SK-N-MC (cell line): ENCODE results near the gene ABCA8.

Source experiments
- DNase-seq: peaks from one replicate; pipeline ENCODE4 v3.0.0-alpha.2; 2011; ENCODE audit warnings: low read depth, low spot score
- H3K27ac ChIP-seq: fragments of 200-600 bp; sonication (generic); 2 replicates; pipeline ENCODE4 v1.5.1; 2016; ENCODE audit warnings: mixed run types
- H3K36me3 ChIP-seq: fragments of 200-600 bp; sonication (generic); 2 replicates; pipeline ENCODE4 v1.6.1; 2017; ENCODE audit warnings: antibody characterized with exemption, low read length, mixed read lengths; ENCODE audit not compliant: insufficient read depth
- H3K4me3 ChIP-seq: fragments of 200-600 bp; sonication (generic); 2 replicates; pipeline ENCODE4 v1.5.1; 2016
- H3K9ac ChIP-seq: fragments of 200-600 bp; sonication (generic); 2 replicates; pipeline ENCODE4 v1.8.0; 2017; ENCODE audit warnings: mixed run types, mixed read lengths; ENCODE audit not compliant: insufficient read length
- H3K9me3 ChIP-seq: fragments of 200-600 bp; sonication (generic); 2 replicates; pipeline ENCODE4 v1.6.1; 2017; ENCODE audit warnings: low read depth, mild to moderate bottlenecking, antibody characterized with exemption, low read length, moderate library complexity, mixed read lengths
- EZH2 ChIP-seq: fragments of 200-600 bp; sonication (generic); IDR thresholded peaks from one replicate; pipeline ENCODE4 v1.6.1; 2017; ENCODE audit warnings: antibody characterized with exemption
- FOXP2 ChIP-seq: optimal IDR thresholded peaks from 2 replicates; pipeline ENCODE3; 2011; ENCODE audit warnings: mild to moderate bottlenecking, moderate library complexity; ENCODE audit not compliant: insufficient read depth; ENCODE audit errors: extremely low read length, control extremely low read depth
- POLR2AphosphoS5 ChIP-seq: IDR thresholded peaks from 2 replicates; pipeline ENCODE4 v1.6.1; 2012; ENCODE audit warnings: mild to moderate bottlenecking, low read depth, low read length, borderline replicate concordance

ABCA8 gene

GRCh38 chr17:68892658-68893057 lies 62.5 kb downstream of the ABCA8 start:
- no peaks in the 10 kb centered on the region for H3K9me3 ChIP-seq
- H3K27ac ChIP-seq, result no peak overlapping the region
- DNase-seq, result no peak
- no peak for TF ChIP-seq POLR2AphosphoS5
- TF ChIP-seq FOXP2, result no peak
- no peak for TF ChIP-seq EZH2
- H3K4me3 ChIP-seq, result no peak overlapping the region
- H3K9ac ChIP-seq, result no peak overlapping the region
- H3K36me3 ChIP-seq, result no peaks in the 10 kb centered on the region

- Histone ChIP-seq H3K36me3 (no peaks in the 10 kb centered on the region), H3K4me3 (no peak overlapping the region), H3K9ac (no peak overlapping the region), H3K27ac (no peak overlapping the region), H3K9me3 (no peaks in the 10 kb centered on the region)
- no peak for TF ChIP-seq FOXP2
- no peak for TF ChIP-seq EZH2
- no peak for TF ChIP-seq POLR2AphosphoS5
- DNase-seq, result no peak
Observed at GRCh38 chr17:68892193-68892592, 63.0 kb downstream of the ABCA8 start.

GRCh38 chr17:68886401-68886800 lies 68.8 kb downstream of the ABCA8 start:
- no peak for DNase-seq
- TF ChIP-seq POLR2AphosphoS5 (no peak), EZH2 (no peak), FOXP2 (no peak)
- no peak overlapping the region for H3K4me3 ChIP-seq
- H3K9ac ChIP-seq, result no peak overlapping the region
- H3K9me3 ChIP-seq, result no peaks in the 10 kb centered on the region
- H3K36me3 ChIP-seq, result no peaks in the 10 kb centered on the region
- no peak overlapping the region for H3K27ac ChIP-seq

- no peak overlapping the region for H3K27ac ChIP-seq
- TF ChIP-seq EZH2 (no peak), POLR2AphosphoS5 (no peak), FOXP2 (no peak)
- no peak overlapping the region for H3K4me3 ChIP-seq
- H3K36me3 ChIP-seq, result no peaks in the 10 kb centered on the region
- H3K9ac ChIP-seq, result no peak overlapping the region
- no peak for DNase-seq
- H3K9me3 ChIP-seq, result no peaks in the 10 kb centered on the region
Observed at GRCh38 chr17:68884888-68885287, 70.3 kb downstream of the ABCA8 start.

GRCh38 chr17:68878226-68878885 lies 76.8 kb downstream of the ABCA8 start:
- Histone ChIP-seq H3K9me3 (no peaks in the 10 kb centered on the region), H3K9ac (no peak overlapping the region), H3K4me3 (no peak overlapping the region), H3K36me3 (no peaks in the 10 kb centered on the region), H3K27ac (no peak overlapping the region)
- TF ChIP-seq EZH2, result no peak
- TF ChIP-seq POLR2AphosphoS5, result no peak
- no peak for TF ChIP-seq FOXP2
- no peak for DNase-seq

- Histone ChIP-seq H3K27ac (no peak overlapping the region), H3K9ac (no peak overlapping the region), H3K9me3 (no peaks in the 10 kb centered on the region), H3K4me3 (no peak overlapping the region), H3K36me3 (no peaks in the 10 kb centered on the region)
- DNase-seq, result no peak
- TF ChIP-seq POLR2AphosphoS5, result no peak
- TF ChIP-seq FOXP2, result no peak
Observed at GRCh38 chr17:68871447-68871846, 83.7 kb downstream of the ABCA8 start.

GRCh38 chr17:68870976-68871375 lies 84.2 kb downstream of the ABCA8 start:
- DNase-seq, result no peak
- no peaks in the 10 kb centered on the region for H3K36me3 ChIP-seq
- H3K9me3 ChIP-seq, result no peaks in the 10 kb centered on the region
- no peak for TF ChIP-seq EZH2
- TF ChIP-seq FOXP2, result no peak
- TF ChIP-seq POLR2AphosphoS5, result no peak
- no peak overlapping the region for H3K9ac ChIP-seq
- no peak overlapping the region for H3K4me3 ChIP-seq
- H3K27ac ChIP-seq, result no peak overlapping the region

GRCh38 chr17:68870161-68870826 lies 84.9 kb downstream of the ABCA8 start:
- no peak overlapping the region for H3K4me3 ChIP-seq
- H3K27ac ChIP-seq, result no peak overlapping the region
- DNase-seq, result no peak
- TF ChIP-seq EZH2 (no peak), POLR2AphosphoS5 (no peak), FOXP2 (no peak)
- H3K9me3 ChIP-seq, result no peaks in the 10 kb centered on the region
- H3K9ac ChIP-seq, result no peak overlapping the region
- H3K36me3 ChIP-seq, result no peaks in the 10 kb centered on the region

- TF ChIP-seq FOXP2 (no peak), EZH2 (no peak)
- Histone ChIP-seq H3K9ac (no peak overlapping the region), H3K36me3 (no peaks in the 10 kb centered on the region), H3K27ac (no peak overlapping the region), H3K9me3 (no peaks in the 10 kb centered on the region), H3K4me3 (no peak overlapping the region)
- no peak for DNase-seq
Observed at GRCh38 chr17:68868708-68869107, 86.5 kb downstream of the ABCA8 start.
